Mesenchymal stem cell (in vitro differentiated cells and primary cell): Measurements from ENCODE around the gene HOXA6.

Source experiments
- DNase-seq: peaks from one replicate; pipeline ENCODE4 v3.0.0-alpha.2; 2013
- H2AFZ ChIP-seq: one replicate; pipeline ENCODE4 v1.6.1; 2013; ENCODE audit warnings: low read depth, mild to moderate bottlenecking, control low read depth, inconsistent platforms, low read length, moderate library complexity
- H2AK5ac ChIP-seq: 2 replicates; pipeline ENCODE4 v1.6.1; 2013; ENCODE audit warnings: low read length, moderate library complexity, mild to moderate bottlenecking, inconsistent platforms; ENCODE audit not compliant: severe bottlenecking
- H2BK120ac ChIP-seq: one replicate; pipeline ENCODE4 v1.6.1; 2013; ENCODE audit warnings: low read depth, mild to moderate bottlenecking, inconsistent platforms, low read length, moderate library complexity
- H2BK12ac ChIP-seq, 2 experiments: one replicate each; pipeline ENCODE4 v1.6.1; 2013; ENCODE audit warnings: inconsistent platforms in 2 of 2, low read length in 2 of 2, mild to moderate bottlenecking in 2 of 2, moderate library complexity in 2 of 2, control low read depth in 1 of 2
- H2BK15ac ChIP-seq: one replicate; pipeline ENCODE4 v1.6.1; 2013; ENCODE audit warnings: mild to moderate bottlenecking, low read depth, inconsistent platforms; ENCODE audit not compliant: poor library complexity, severe bottlenecking
- H2BK5ac ChIP-seq: 2 replicates; pipeline ENCODE4 v1.6.1; 2013; ENCODE audit warnings: low read depth, mild to moderate bottlenecking, low read length, control low read depth, inconsistent platforms; ENCODE audit not compliant: poor library complexity, severe bottlenecking
- H3K14ac ChIP-seq, 2 experiments: one replicate each; pipeline ENCODE4 v1.6.1; 2013; ENCODE audit warnings: inconsistent platforms in 2 of 2, low read length in 2 of 2, control low read depth in 1 of 2, mild to moderate bottlenecking in 1 of 2, moderate library complexity in 1 of 2
- H3K18ac ChIP-seq, 2 experiments: one replicate each; pipeline ENCODE4 v1.6.1; 2013; ENCODE audit warnings: inconsistent platforms in 2 of 2, low read length in 2 of 2, control low read depth in 1 of 2, low read depth in 1 of 2, mild to moderate bottlenecking in 1 of 2
- H3K23ac ChIP-seq, 2 experiments: one replicate each; pipeline ENCODE4 v1.6.1; 2013; ENCODE audit warnings: inconsistent platforms in 2 of 2, low read length in 2 of 2, mild to moderate bottlenecking in 2 of 2, moderate library complexity in 2 of 2, control low read depth in 1 of 2
- H3K27ac ChIP-seq: 2 replicates; pipeline ENCODE4 v1.5.1; 2013; ENCODE audit warnings: mild to moderate bottlenecking, moderate library complexity, low read length, control low read depth, inconsistent platforms; ENCODE audit not compliant: poor library complexity, severe bottlenecking
- H3K27me3 ChIP-seq, 2 experiments: 2 replicates each; pipeline versions ENCODE4 v1.6.1 to v1.7.0; 2013; ENCODE audit warnings: low read length in 2 of 2, mild to moderate bottlenecking in 2 of 2, moderate library complexity in 2 of 2, control low read depth in 1 of 2, inconsistent platforms in 1 of 2; ENCODE audit not compliant: control insufficient read depth in 1 of 2, insufficient read depth in 1 of 2
- H3K36me3 ChIP-seq, 2 experiments: 2 replicates each; pipeline versions ENCODE4 v1.6.1 to v1.7.0; 2013; ENCODE audit warnings: low read length in 2 of 2, control low read depth in 1 of 2, inconsistent platforms in 1 of 2, low read depth in 1 of 2, mild to moderate bottlenecking in 1 of 2; ENCODE audit not compliant: insufficient read depth in 2 of 2, control insufficient read depth in 1 of 2
- H3K4ac ChIP-seq, 2 experiments: one replicate each; pipeline ENCODE4 v1.6.1; 2013; ENCODE audit warnings: inconsistent platforms in 2 of 2, low read length in 2 of 2, mild to moderate bottlenecking in 2 of 2, moderate library complexity in 2 of 2, control low read depth in 1 of 2, low read depth in 1 of 2
- H3K4me1 ChIP-seq: 2 replicates; pipeline ENCODE4 v1.6.1; 2013; ENCODE audit warnings: low read depth, low read length, control low read depth; ENCODE audit not compliant: control insufficient read depth, insufficient read depth
- H3K4me2 ChIP-seq: 2 replicates; pipeline ENCODE4 v1.6.1; 2013; ENCODE audit warnings: low read length, mild to moderate bottlenecking, inconsistent platforms; ENCODE audit not compliant: poor library complexity, severe bottlenecking
- H3K4me3 ChIP-seq, 2 experiments: 2 replicates each; pipeline versions ENCODE4 v1.5.1 to v1.7.0; 2013; ENCODE audit warnings: low read length in 2 of 2, mild to moderate bottlenecking in 2 of 2, control low read depth in 1 of 2, low read depth in 1 of 2; ENCODE audit not compliant: insufficient read depth in 1 of 2
- H3K79me1 ChIP-seq: replicated peaks from 2 replicates; pipeline ENCODE4 v1.6.1; 2013; ENCODE audit warnings: mild to moderate bottlenecking, control low read depth, low read length, inconsistent platforms; ENCODE audit not compliant: poor library complexity, severe bottlenecking
- H3K9ac ChIP-seq: 2 replicates; pipeline ENCODE4 v1.7.0; 2013; ENCODE audit warnings: mild to moderate bottlenecking, low read length, moderate library complexity
- H3K9me3 ChIP-seq: 2 replicates; pipeline ENCODE4 v1.7.0; 2013; ENCODE audit warnings: mild to moderate bottlenecking, low read length; ENCODE audit not compliant: control insufficient read depth
- H4K8ac ChIP-seq: one replicate; pipeline ENCODE4 v1.6.1; 2013; ENCODE audit warnings: inconsistent platforms, mild to moderate bottlenecking, low read length, moderate library complexity
- H4K91ac ChIP-seq: one replicate; pipeline ENCODE4 v1.6.1; 2013; ENCODE audit warnings: mild to moderate bottlenecking, low read length, inconsistent platforms
- WGBS: methylation state at CpG from one replicate; pipeline ENCODE4 v1.1.7; 2013; ENCODE audit warnings: mixed read lengths; 5-methylcytosine and 5-hydroxymethylcytosine counted together

HOXA6 gene

GRCh38 chr7:27171637-27172314 is 24.2 kb upstream of the HOXA6 start:
- Histone ChIP-seq H3K27ac (peak overlapping the region; percentile 91), H3K36me3 (peaks cover 4 to 66% of the 10 kb centered on the region in 2 experiments), H3K4me3 (peak overlapping the region; percentile 57 to 92), H3K4me1 (no peaks in the 10 kb centered on the region), H2AK5ac (peak overlapping the region; percentile 79), H3K79me1 (no peaks in the 10 kb centered on the region), H3K18ac (peak overlapping the region; percentile 65 to 68), H3K9ac (peak overlapping the region; percentile 90), H3K4me2 (peak overlapping the region; percentile 60), H3K27me3 (peaks cover 0 to 8% of the 10 kb centered on the region in 2 experiments), H3K9me3 (no peaks in the 10 kb centered on the region), H4K8ac (peak overlapping the region; percentile 64), H2AFZ (no peak overlapping the region), H2BK5ac (peak overlapping the region; percentile 71), H2BK120ac (peak overlapping the region; percentile 84), H3K14ac (peak overlapping the region in 1 of 2 experiments; percentile 79), H2BK12ac (peak overlapping the region; percentile 57 to 87), H2BK15ac (no peak overlapping the region), H3K23ac (peak overlapping the region in 1 of 2 experiments; percentile 46), H3K4ac (peak overlapping the region; percentile 31 to 78), H4K91ac (no peak overlapping the region)
- DNase-seq = peak; percentile 60
- 7% methylated on average over 30 of the region's 30 CpGs for WGBS

- Histone ChIP-seq H3K4ac (peak overlapping the region in 1 of 2 experiments; percentile 35), H2BK12ac (peak overlapping the region; percentile 47 to 57), H3K14ac (peak overlapping the region in 1 of 2 experiments; percentile 79), H3K36me3 (peaks cover 4 to 66% of the 10 kb centered on the region in 2 experiments), H3K79me1 (no peaks in the 10 kb centered on the region), H3K27me3 (peaks cover 0 to 8% of the 10 kb centered on the region in 2 experiments), H3K18ac (peak overlapping the region; percentile 65 to 67), H2AFZ (no peak overlapping the region), H2BK15ac (no peak overlapping the region), H2BK120ac (peak overlapping the region; percentile 84), H2BK5ac (peak overlapping the region; percentile 71), H4K91ac (no peak overlapping the region), H3K4me3 (peak overlapping the region; percentile 57 to 92), H3K4me2 (peak overlapping the region; percentile 60), H3K23ac (no peak overlapping the region), H3K9me3 (no peaks in the 10 kb centered on the region), H4K8ac (no peak overlapping the region), H3K27ac (peak overlapping the region; percentile 91), H3K4me1 (peaks cover 5% of the 10 kb centered on the region), H3K9ac (peak overlapping the region; percentile 90), H2AK5ac (no peak overlapping the region)
- DNase-seq = peak; percentile 52
- 4% methylated on average over 8 of the region's 8 CpGs for WGBS
These were observed 23.7 kb upstream of the HOXA6 start for GRCh38 chr7:27171325-27171636.

- H3K79me1 ChIP-seq = no peaks in the 10 kb centered on the region
- H3K9ac ChIP-seq = peak overlapping the region; percentile 90
- peak overlapping the region; percentile 58 to 97 for H3K18ac ChIP-seq
- no peak overlapping the region for H4K8ac ChIP-seq
- H2AK5ac ChIP-seq = no peak overlapping the region
- no peak overlapping the region for H4K91ac ChIP-seq
- peak overlapping the region; percentile 70 to 92 for H3K4me3 ChIP-seq
- H3K36me3 ChIP-seq = peaks cover 4 to 66% of the 10 kb centered on the region in 2 experiments
- H3K27ac ChIP-seq = peak overlapping the region; percentile 91
- H2AFZ ChIP-seq = no peak overlapping the region
- peak overlapping the region; percentile 75 for H2BK5ac ChIP-seq
- H3K27me3 ChIP-seq = peaks cover 0 to 8% of the 10 kb centered on the region in 2 experiments
- no peak for DNase-seq
- whole genome bisulfite sequencing = 16% methylated on average over 4 of the region's 11 CpGs
- peak overlapping the region; percentile 60 for H3K4me2 ChIP-seq
- peaks cover 9% of the 10 kb centered on the region for H3K4me1 ChIP-seq
- H3K4ac ChIP-seq = peak overlapping the region in 1 of 2 experiments; percentile 86
- H2BK15ac ChIP-seq = no peak overlapping the region
- no peak overlapping the region for H2BK12ac ChIP-seq
- H2BK120ac ChIP-seq = no peak overlapping the region
- no peaks in the 10 kb centered on the region for H3K9me3 ChIP-seq
- H3K23ac ChIP-seq = no peak overlapping the region
- H3K14ac ChIP-seq = no peak overlapping the region
These were observed 23.1 kb upstream of the HOXA6 start for GRCh38 chr7:27170426-27171324.
